AG09319 (cell line): ENCODE results near the gene STK39.

Source experiments
- DNase-seq: peaks from one replicate; pipeline ENCODE4 v3.0.0-alpha.2; 2010; ENCODE audit warnings: low read depth; ENCODE audit errors: extremely low read depth
- CTCF ChIP-seq: IDR thresholded peaks from 2 replicates; pipeline ENCODE4 v1.5.1; 2011; ENCODE audit warnings: low read depth, mild to moderate bottlenecking, inconsistent platforms, low read length, moderate library complexity

Gene STK39

GRCh38 chr2:168194784-168195522, 52.4 kb downstream of the STK39 start:
- no peak for TF ChIP-seq CTCF
- DNase-seq: no peak

- no peak for DNase-seq
These were observed 54.4 kb downstream of the STK39 start for GRCh38 chr2:168192839-168193616.

GRCh38 chr2:168191955-168192785, 55.2 kb downstream of the STK39 start:
- no peak for TF ChIP-seq CTCF
- DNase-seq: no peak

More at GRCh38 chr2:168192839-168193616, 54.4 kb downstream of the STK39 start:
- no peak for TF ChIP-seq CTCF

- no peak for DNase-seq
- TF ChIP-seq CTCF: no peak
These were observed 56.6 kb downstream of the STK39 start for GRCh38 chr2:168190590-168191336.

- no peak for TF ChIP-seq CTCF
These were observed 57.4 kb downstream of the STK39 start for GRCh38 chr2:168189835-168190569.

GRCh38 chr2:168188002-168188401, 59.4 kb downstream of the STK39 start:
- no peak for DNase-seq
- no peak for TF ChIP-seq CTCF

More at GRCh38 chr2:168189835-168190569, 57.4 kb downstream of the STK39 start:
- no peak for DNase-seq
